Measurements from ENCODE around the gene NAALADL2. TPM values are rescaled to one million over a fixed set of nuclear protein-coding genes. Genes with fewer than 3 reads are reported as not detected.

NAALADL2 gene
- total and polyA plus RNA-seq, 9 of the 15 experiments (the other 6 are each of a cell fraction or from before 2014, with no cell fraction given): 0.29 to 1.1 (median 0.79) TPM; not detected in 1

GRCh38 chr3:175301741-175302140, 442.6 kb downstream of the NAALADL2 start:
- H3K36me3 ChIP-seq (ENCODE audit: control insufficient read depth, insufficient read depth, low read length): no peaks in the 10 kb centered on the region
- intact Hi-C loops (cut with micrococcal nuclease): no loop called here
- H3K27ac ChIP-seq (ENCODE audit: extremely low read depth, low read depth, low read length): no peak overlapping the region
- H3K27me3 ChIP-seq (ENCODE audit: control insufficient read depth in 2 of 2, insufficient read depth in 2 of 2, low read length in 2 of 2): no peaks in the 10 kb centered on the region
- in situ Hi-C loops (cut with MboI): no loop called here
- no peaks in the 10 kb centered on the region for H3K9me1 ChIP-seq (ENCODE audit: control insufficient read depth, insufficient read depth, low read length)
- DNase-seq (ENCODE audit: extremely low read depth in 1 of 4, low spot score in 3 of 4) (no peak), FAIRE-seq (no peak), ATAC-seq (no peak)
- H3K9me3 ChIP-seq (replicated peaks; ENCODE audit: control insufficient read depth, insufficient read depth, low read depth, low read length): no peaks in the 10 kb centered on the region; the same call in 1 of the 2 replicates
- H2AFZ ChIP-seq (ENCODE audit: low read depth, low read length): no peak overlapping the region
- no peaks in the 10 kb centered on the region for H4K20me1 ChIP-seq (replicated peaks; ENCODE audit: control insufficient read depth, insufficient read depth, low read length)
- no peaks in the 10 kb centered on the region for H3K4me1 ChIP-seq (replicated peaks in 1 of 2; ENCODE audit: control insufficient read depth in 2 of 2, insufficient read depth in 2 of 2, low read length in 2 of 2)
- BruUV-seq (replicated peaks): no TSS peak
- no peak overlapping the region for H3K4me3 ChIP-seq
- CTCF ChIA-PET (ENCODE audit: low intra/inter-chr PET ratio): no interaction called here
- H3K79me2 ChIP-seq (ENCODE audit: control insufficient read depth, insufficient read depth, low read length): no peaks in the 10 kb centered on the region
- 3% methylated on average over 3 of the region's 3 CpGs for WGBS (ENCODE audit: insufficient coverage, low coverage, missing lambda C conversion rate)
- POLR2A ChIA-PET: no interaction called here
- H3K9ac ChIP-seq (ENCODE audit: insufficient read depth in 1 of 2, low read depth in 2 of 2, low read length in 2 of 2): no peak overlapping the region
- no peak overlapping the region for H3K4me2 ChIP-seq (ENCODE audit: insufficient read depth, low read length)
- TF ChIP-seq ZBTB1 (CRISPR knock-in tag; IDR thresholded peaks at IDR 0.05; ENCODE audit: borderline replicate concordance, low read depth): no peak
- no peak for TF ChIP-seq MTF1 (CRISPR knock-in tag; IDR thresholded peaks at IDR 0.05; ENCODE audit: borderline replicate concordance)
- no peak for TF ChIP-seq THRA (IDR thresholded peaks at IDR 0.05)
- TF ChIP-seq ARID3B (CRISPR knock-in tag; IDR thresholded peaks at IDR 0.05; ENCODE audit: borderline replicate concordance): no peak
- TF ChIP-seq ZNF778 (CRISPR knock-in tag; IDR thresholded peaks at IDR 0.05): no peak
- no peak for TF ChIP-seq ZNF436 (CRISPR knock-in tag; IDR thresholded peaks at IDR 0.05)
- no peak for TF ChIP-seq ILF3 (IDR thresholded peaks at IDR 0.05; ENCODE audit: borderline replicate concordance)
- TF ChIP-seq BRF2 (IDR thresholded peaks at IDR 0.05; ENCODE audit: borderline replicate concordance, insufficient read depth, insufficient read length): no peak
- no peak for TF ChIP-seq NELFE (IDR thresholded peaks at IDR 0.05; ENCODE audit: insufficient read depth, insufficient read length)
- no peak for TF ChIP-seq TOE1 (IDR thresholded peaks at IDR 0.05; ENCODE audit: borderline replicate concordance)
- no peak for TF ChIP-seq TOE1 (CRISPR knock-in tag; IDR thresholded peaks at IDR 0.05; ENCODE audit: borderline replicate concordance, low read depth)
- no peak for TF ChIP-seq CHCHD3 (CRISPR knock-in tag; IDR thresholded peaks at IDR 0.05)
- no peak for TF ChIP-seq ZNF780A (CRISPR knock-in tag; IDR thresholded peaks at IDR 0.05)
- no peak for TF ChIP-seq NR2F6 (CRISPR knock-in tag; IDR thresholded peaks at IDR 0.05)
- TF ChIP-seq THAP12 (CRISPR knock-in tag; IDR thresholded peaks at IDR 0.05): no peak
